ENCODE measurements around the gene TRIM72.
"Not testable (repeated sequence)": the region's sequence is repeated elsewhere in the genome, so short reads cannot be mapped to it uniquely, and the experiment has no call there.

TRIM72 gene

GRCh38 chr16:31213877-31214707 is at the start of gene TRIM72:
Gene TRIM72 (plus strand): TSS chr16:31214119. CDS start chr16:31214739, 620 bp downstream.
- no peak for DNase-seq

DNA sequence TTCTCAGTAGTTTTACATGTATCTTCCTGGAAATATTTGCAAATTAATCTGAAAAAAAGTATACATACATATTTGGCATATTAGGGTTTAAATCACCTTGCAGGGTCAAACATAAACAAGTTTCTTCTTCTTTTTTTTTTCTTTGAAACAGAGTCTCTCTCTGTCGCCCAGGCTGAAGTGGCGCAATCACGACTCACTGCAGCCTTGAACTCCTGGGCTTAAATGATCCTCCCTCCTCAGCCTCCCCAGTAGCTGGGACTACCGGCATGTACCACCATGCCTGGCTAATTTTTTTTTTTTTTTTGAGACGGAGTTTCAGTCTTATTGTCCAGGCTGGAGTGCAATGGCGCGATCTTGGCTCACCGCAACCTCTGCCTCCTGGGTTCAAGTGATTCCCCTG is 46.6 kb upstream of the TRIM72 start:
- no peak for DNase-seq

DNA sequence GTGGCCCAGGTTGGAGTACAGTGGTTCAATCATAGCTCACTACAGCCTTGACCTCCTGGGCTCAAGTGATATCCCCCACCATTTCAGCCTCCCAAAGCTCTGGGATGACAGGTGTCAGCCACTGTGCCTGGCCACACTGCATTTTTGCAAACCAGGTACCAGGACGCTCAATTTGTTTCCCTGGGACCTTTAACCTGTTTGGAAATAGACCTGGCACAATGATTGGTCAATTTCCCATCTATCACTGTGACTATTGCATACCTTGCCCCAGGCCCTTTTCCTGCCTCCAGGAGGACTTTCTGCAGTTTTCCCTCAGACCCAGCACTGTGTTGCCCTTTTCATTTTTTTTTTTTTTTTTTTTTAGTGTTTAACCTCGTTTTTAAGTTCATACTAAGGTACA is 45.1 kb upstream of the TRIM72 start:
- no peak for DNase-seq

GRCh38 chr16:31170048-31170447 is 43.9 kb upstream of the TRIM72 start:
- DNase-seq, result not testable (repeated sequence)

DNA sequence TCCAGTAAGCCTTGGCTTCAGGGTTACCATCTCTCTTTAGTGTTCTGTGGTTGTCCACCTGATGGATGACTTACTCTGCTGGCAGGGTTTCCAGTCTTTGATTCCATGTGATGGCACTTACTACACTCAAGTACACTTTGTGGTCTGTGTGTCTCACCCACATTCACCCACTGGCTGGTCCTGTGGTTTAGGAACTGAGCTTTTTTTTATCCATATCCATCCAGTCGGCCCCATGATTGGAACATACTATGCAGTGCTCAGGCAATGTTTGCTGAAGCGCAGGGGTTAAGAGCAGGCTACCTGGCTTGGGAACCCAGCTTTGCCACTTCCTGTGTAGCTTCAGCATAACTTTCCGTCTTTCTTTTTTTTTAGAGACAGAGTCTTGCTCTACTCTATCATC is 36.8 kb upstream of the TRIM72 start:
- peak; percentile 68 for DNase-seq

DNA sequence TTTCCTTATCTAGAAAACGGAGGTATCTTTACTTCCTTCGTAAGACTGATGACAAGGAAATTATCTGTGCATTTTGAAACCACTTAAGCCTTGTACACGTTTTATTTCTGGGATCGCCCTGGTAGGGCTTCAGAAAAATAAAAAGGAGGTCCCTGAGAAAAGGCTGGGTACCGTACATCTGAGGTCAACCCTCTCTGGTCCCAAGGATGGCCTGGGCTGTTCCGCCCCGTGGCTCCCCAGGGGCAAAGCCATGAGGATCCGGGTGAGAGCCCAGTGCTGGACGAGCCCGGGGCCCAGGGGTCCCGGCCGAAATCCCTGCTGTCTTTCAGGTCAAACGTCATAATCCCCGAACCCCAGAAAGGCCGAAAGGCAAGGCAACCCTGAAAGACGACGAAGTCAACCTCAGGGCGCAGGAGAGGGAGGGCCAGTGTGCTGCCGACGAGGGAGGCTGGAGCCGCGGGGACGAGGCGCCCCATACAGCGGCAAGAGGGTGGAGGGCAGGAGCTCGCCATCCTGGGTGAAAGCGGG is 34.6 kb upstream of the TRIM72 start:
- DNase-seq, result no peak

- DNase-seq, result peak; percentile 93
These were observed 34.0 kb upstream of the TRIM72 start, which contains the start of gene FUS for GRCh38 chr16:31179747-31180459. Gene FUS (plus strand): TSS chr16:31180139. CDS start chr16:31180215, 76 bp downstream.

DNA sequence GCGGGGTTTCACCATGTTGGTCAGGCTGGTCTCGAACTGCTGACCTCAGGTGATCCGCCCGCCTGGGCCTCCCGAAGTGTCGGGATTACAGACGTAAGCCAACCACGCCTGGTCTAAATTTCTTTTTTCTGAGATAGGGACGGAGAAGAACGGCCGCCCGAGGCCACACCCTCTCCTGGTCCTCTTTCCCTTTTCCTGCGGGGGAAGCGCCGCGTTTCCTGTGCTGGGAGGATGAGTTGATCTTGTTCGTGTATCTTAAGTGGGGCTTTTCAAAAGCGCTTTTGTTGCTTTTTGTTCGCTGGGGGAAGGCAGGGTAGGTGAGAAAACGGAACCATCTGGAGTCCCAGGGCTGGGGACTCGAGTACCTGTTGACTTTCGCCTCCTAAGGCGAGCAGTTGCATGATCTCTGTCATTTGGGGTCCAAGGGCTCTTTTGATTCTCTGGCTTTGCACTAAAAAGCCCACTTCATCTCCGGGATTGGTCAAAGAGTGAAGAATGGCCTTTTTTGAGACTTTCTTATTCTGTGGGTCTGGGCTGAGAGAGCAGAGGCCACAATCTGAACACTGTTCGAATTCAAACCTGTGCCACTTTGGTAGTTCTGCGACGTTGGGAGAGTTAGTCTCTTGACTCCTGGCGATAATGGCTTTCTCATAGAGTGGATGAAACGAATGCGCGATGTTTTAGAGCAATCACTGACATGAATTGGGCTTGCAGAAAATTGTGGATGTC is 32.7 kb upstream of the TRIM72 start:
- peak; percentile 18 for DNase-seq

DNA sequence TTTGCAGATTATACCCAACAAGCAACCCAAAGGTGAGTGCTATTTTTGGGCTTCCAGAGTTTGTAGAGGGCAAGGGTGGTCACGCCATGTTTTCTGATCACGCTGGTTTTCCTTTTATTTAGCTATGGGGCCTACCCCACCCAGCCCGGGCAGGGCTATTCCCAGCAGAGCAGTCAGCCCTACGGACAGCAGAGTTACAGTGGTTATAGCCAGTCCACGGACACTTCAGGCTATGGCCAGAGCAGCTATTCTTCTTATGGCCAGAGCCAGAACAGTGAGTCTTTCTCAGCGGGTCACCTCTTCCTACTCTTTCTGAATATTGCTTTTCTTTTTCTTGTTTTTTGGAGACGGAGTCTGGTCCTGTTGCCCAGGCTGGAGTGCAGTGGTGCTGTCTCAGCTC is 31.5 kb upstream of the TRIM72 start:
- no peak for DNase-seq

- no peak for DNase-seq
These were observed 30.2 kb upstream of the TRIM72 start for GRCh38 chr16:31183432-31184428.

GRCh38 chr16:31184888-31185287 is 29.0 kb upstream of the TRIM72 start:
- DNase-seq, result no peak

DNA sequence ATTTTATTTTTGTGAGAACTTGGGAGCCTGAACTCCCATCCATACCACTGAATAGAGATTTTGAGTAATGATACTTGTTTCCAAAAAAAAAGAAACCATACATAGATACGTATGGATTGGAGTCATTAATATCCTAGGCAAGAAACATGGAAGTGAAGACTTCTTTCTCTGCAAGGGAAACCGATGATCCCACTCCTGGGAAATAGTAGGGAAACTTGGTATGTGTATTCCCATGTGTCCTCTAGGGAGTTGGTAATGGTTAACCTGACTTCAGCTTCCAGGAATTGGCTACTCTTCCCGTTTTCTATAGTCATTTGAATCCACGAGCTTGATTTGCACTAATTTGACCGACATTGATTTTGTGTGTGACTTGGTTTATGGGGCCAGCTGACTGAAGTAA is 28.6 kb upstream of the TRIM72 start:
- DNase-seq, result no peak

GRCh38 chr16:31186176-31186575 is 27.7 kb upstream of the TRIM72 start:
- no peak for DNase-seq

DNA sequence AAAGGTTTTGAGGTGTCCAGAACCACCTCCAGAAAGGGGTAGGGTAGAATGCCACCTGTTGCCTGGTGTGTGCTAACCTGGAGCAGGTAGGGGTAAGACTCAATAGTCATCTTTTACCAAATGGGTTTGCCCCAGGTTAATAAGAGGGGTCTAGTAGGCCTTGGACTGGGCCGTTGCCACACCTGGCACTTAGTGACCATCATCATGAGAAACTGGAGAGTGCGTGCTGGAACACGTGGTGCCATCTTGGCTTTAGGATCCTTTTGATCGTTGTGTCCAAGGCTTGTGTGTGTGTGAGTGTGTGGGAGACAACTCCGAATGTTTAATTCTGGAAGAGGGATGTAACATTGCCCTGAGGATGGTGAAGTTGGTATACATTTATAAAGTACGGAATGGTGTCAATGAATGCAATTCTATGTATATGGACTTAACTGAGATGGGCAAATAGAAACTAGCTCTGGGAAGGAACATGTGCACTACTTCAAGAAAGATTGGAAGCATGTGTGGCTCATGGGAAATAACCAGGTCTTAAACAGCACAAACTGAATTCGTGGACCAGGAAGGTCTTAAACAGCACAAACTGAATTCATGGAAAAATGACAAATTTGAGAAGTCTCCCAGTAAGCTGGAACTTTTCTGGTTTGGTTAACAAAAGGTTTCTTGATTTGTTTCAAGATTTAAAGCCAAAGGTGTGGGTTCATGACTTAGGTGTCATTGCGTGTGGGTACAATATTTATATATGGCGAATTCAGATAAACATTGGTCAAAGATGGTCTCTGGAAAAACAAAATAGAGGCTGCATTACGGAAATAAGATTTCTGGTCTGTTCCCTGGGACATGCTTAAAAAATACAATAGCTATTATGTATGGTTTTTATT is 26.8 kb upstream of the TRIM72 start:
- DNase-seq, result no peak

DNA sequence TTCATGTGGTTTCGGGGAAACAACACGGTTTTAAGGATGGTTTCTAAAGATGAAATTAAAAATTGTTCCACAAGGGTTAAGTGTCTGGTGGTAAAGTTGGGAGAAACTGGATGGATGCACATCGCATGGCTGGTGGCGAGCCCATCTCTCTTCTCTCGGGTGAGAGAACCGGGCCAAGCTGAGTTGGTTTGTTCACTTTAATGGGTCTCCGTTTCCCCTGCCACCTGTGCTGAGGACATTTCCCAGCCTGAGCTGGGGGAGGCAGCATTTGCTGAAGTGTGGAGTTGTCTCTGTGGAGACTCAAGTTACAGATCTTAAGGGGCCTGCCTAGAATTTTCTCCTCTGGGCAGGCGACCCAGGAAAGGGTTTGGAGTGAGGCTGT is 26.1 kb upstream of the TRIM72 start:
- no peak for DNase-seq

DNA sequence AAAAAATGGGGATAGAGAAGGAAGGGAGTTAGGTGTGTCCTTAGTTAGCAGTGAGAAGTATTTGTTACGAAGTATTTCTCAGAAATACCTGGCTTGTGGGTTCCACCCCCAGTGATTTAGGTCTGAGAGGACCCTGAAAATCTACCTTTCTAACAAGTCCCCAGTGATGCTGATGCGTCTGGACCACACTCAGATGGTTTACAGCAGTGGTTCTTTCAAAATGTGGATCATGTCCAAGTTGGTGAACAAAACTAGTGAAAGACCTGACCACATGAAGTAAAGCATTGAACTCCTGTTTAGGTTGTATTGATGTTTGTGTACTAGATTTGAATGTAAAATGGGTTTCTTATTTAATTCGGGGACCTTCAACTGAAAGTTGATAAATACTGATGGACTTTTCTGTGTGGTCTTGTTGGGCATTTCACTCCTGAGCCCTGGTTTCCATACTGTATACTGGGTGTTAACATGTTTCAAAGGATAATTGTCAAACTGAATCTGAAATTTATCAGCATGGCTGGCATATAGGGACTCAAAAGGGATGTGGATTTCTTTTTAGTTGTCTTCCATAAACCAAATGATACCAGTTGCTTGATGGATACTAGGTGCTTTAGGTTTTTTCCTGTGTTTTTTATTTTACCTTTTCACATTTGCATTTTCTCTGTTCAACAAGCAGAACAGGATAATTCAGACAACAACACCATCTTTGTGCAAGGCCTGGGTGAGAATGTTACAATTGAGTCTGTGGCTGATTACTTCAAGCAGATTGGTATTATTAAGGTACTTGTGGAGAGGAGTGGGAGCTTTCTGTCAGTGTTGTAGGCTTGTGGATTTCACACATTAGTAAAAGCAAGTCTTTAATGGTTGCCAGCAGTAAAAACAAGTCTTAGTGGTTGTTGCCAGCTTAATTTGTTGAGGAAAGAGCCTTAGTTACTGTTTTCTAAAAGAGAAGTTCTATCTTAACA is 25.2 kb upstream of the TRIM72 start:
- DNase-seq, result no peak

GRCh38 chr16:31189412-31189778 is 24.5 kb upstream of the TRIM72 start:
- no peak for DNase-seq

DNA sequence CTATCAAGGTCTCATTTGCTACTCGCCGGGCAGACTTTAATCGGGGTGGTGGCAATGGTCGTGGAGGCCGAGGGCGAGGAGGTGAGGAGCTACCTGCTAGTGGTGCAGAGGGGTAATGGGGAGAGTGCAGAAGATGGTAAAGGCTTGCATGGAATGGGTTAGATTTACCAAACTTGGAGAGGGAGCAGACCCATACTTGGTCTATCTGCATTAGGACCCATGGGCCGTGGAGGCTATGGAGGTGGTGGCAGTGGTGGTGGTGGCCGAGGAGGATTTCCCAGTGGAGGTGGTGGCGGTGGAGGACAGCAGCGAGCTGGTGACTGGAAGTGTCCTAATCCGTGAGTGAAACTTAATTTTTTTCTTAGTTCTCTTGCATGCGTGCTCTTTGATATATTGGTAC is 23.9 kb upstream of the TRIM72 start:
- no peak for DNase-seq

- no peak for DNase-seq
These were observed 23.0 kb upstream of the TRIM72 start for GRCh38 chr16:31190818-31191444.

All from CD4-positive, alpha-beta T cell treated with Interleukin-17A for 4 hours (primary cell).